CD4-positive, alpha-beta T cell (primary cell): ENCODE measurements around the gene ZDHHC1. TPM values are rescaled to one million over a fixed set of nuclear protein-coding genes. Genes with fewer than 3 reads are reported as not detected.

ENCODE experiments used
- ATAC-seq: fragments of 200-7000 bp; cut with Tn5 transposase; one replicate; pipeline ENCODE4 v1.10.0; 2022; ENCODE audit warnings: mild to moderate bottlenecking; ENCODE audit not compliant: poor library complexity
- CTCF ChIA-PET: fragments of 350-600 bp; sonication (Branson Sonifier 250); formaldehyde crosslinking; loops from one replicate; lab custom pipeline; 2021; ENCODE audit warnings: antibody characterized with exemption, inconsistent platforms; lab: Charles Lee
- POLR2A ChIA-PET: fragments of 350-600 bp; sonication (Branson Sonifier 250); formaldehyde crosslinking; loops from one replicate; lab custom pipeline; 2021; ENCODE audit warnings: antibody characterized with exemption, inconsistent platforms; lab: Charles Lee
- DNase-seq, 14 experiments: peaks; one replicate each; pipeline ENCODE4 v3.0.0-alpha.2; 2013 to 2020; ENCODE audit warnings: mixed read lengths in 2 of 14
- H3K27ac ChIP-seq, 2 donors: one replicate each; pipeline versions ENCODE4 v1.5.1 to v1.7.0; 2013; ENCODE audit warnings: low read length in 2 of 2, low read depth in 1 of 2, mild to moderate bottlenecking in 1 of 2
- H3K27me3 ChIP-seq, 2 experiments: 1 replicate in 1 of 2; 2 replicates in 1 of 2; pipeline versions ENCODE4 v1.6.1 to v1.7.0; 2013; ENCODE audit warnings: low read length in 2 of 2, control low read depth in 1 of 2, mild to moderate bottlenecking in 1 of 2, moderate library complexity in 1 of 2; ENCODE audit not compliant: insufficient read depth in 2 of 2, control insufficient read depth in 1 of 2
- H3K36me3 ChIP-seq: one replicate; pipeline ENCODE4 v1.6.1; 2013; ENCODE audit warnings: low read length, control low read depth; ENCODE audit not compliant: insufficient read depth
- H3K4me1 ChIP-seq: one replicate; pipeline ENCODE4 v1.6.1; 2013; ENCODE audit warnings: low read length, control low read depth; ENCODE audit not compliant: insufficient read depth
- H3K4me3 ChIP-seq: one replicate; pipeline ENCODE4 v1.5.1; 2013; ENCODE audit warnings: mild to moderate bottlenecking, low read length, moderate library complexity
- H3K9me3 ChIP-seq, 2 experiments: 1 replicate in 1 of 2; 2 replicates in 1 of 2; pipeline versions ENCODE4 v1.6.1 to v1.7.0; 2013; ENCODE audit warnings: low read length in 2 of 2, mild to moderate bottlenecking in 2 of 2, control low read depth in 1 of 2, moderate library complexity in 1 of 2; ENCODE audit not compliant: control insufficient read depth in 1 of 2, insufficient read depth in 1 of 2
- H3K27ac Mint-ChIP-seq: one replicate; pipeline ENCODE4 v1.8.0; 2020; ENCODE audit warnings: mixed read lengths
- H3K27me3 Mint-ChIP-seq: one replicate; pipeline ENCODE4 v1.8.0; 2021; ENCODE audit warnings: mixed read lengths
- H3K36me3 Mint-ChIP-seq: one replicate; pipeline ENCODE4 v1.8.0; 2021; ENCODE audit warnings: low read depth, mixed read lengths
- H3K4me1 Mint-ChIP-seq: one replicate; pipeline ENCODE4 v1.8.0; 2021; ENCODE audit warnings: low read depth, mixed read lengths
- H3K4me3 Mint-ChIP-seq: one replicate; pipeline ENCODE4 v1.8.0; 2020; ENCODE audit warnings: mild to moderate bottlenecking, mixed read lengths
- H3K9me3 Mint-ChIP-seq: one replicate; pipeline ENCODE4 v1.8.0; 2020; ENCODE audit warnings: mixed read lengths
- intact Hi-C, 2 experiments: fragments of 100-400 bp; cut with DNase I in 1 of 2; cut with micrococcal nuclease in 1 of 2; formaldehyde crosslinking; loops; one replicate each; pipeline versions ENCODE4 v1.15.1 to v1.9.0; 2023 to 2025; cut with DNase I, micrococcal nuclease
- total RNA-seq, 174 experiments: library from RNA in 2 of 174; stranded (reverse) in 2 of 174; gene quantifications; one replicate each; pipeline ENCODE4 v1.2.3 and lab custom pipeline; 2021 to 2026
- TF ChIP-seq, protein P1 (sequence below): fragments of 200-600 bp; IDR thresholded peaks from one replicate; pipeline ENCODE4 v1.8.0; 2022; ENCODE audit warnings: antibody characterized with exemption, mild to moderate bottlenecking

The ZDHHC1 gene
- total RNA-seq, 2 experiments from 2014 or later = 0.22 TPM; not detected in 1

DNA sequence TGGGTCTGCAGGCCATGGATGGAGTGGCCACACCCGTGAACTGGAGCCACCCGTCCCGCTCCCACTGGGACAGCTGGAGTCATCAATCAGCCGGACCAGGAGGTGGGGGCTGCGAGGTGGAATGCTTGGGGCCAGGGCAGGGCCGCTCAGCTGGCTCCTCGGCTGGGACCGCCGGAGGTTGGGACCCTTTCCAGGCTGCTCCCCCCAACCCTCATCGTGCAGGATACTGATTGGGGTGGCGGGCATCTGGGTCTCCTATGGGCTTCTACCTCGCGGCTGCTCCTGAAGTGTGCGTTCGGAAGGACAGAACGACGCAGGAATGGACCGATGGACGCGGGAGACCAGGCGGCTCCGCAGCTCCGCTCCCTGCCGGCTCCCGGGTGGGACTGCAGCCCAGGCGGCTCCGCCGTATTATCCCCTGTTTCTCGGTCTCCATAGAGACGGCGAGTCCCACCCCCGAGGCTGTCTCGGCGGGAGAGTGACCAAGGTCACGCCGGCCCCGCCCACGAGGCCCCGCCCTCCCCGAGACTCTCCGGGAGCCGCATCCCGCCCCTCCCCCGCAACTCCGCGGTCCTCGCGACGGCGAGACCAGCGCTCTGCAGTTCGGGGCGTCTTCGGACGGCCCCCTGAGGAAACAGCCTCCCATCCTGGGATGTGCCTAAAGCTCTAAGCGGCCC, 23.0 kb downstream of the ZDHHC1 start, which contains the start of gene TPPP3:
TPPP3 (minus strand) TSS at position 388 of the 677 bp plus-strand sequence. CDS start 2,387 bp downstream, outside the sequence.
- POLR2A ChIA-PET = no interaction called here
- ATAC-seq (peak; percentile 63), DNase-seq (peak in 7 of 14 experiments; percentile 18 to 74 (median 43))
- Mint-ChIP-seq H3K27me3 (peaks cover 41% of the 10 kb centered on the region), H3K27ac (no peak within 1 kb of the TSS), H3K36me3 (no peaks in the 10 kb centered on the region), H3K9me3 (no peaks in the 10 kb centered on the region), H3K4me3 (peak within 1 kb of the TSS; percentile 68), H3K4me1 (peaks cover 8% of the 10 kb centered on the region)
- no peaks in the 10 kb centered on the region for H3K36me3 ChIP-seq
- CTCF ChIA-PET = no interaction called here
- peaks cover 37 to 44% of the 10 kb centered on the region in 2 experiments for H3K27me3 ChIP-seq
- peaks cover 0 to 15% of the 10 kb centered on the region in 2 experiments for H3K9me3 ChIP-seq
- H3K4me1 ChIP-seq = peaks cover 28% of the 10 kb centered on the region
- H3K4me3 ChIP-seq = peak within 1 kb of the TSS; percentile 28
- TF ChIP-seq, protein P1, sequence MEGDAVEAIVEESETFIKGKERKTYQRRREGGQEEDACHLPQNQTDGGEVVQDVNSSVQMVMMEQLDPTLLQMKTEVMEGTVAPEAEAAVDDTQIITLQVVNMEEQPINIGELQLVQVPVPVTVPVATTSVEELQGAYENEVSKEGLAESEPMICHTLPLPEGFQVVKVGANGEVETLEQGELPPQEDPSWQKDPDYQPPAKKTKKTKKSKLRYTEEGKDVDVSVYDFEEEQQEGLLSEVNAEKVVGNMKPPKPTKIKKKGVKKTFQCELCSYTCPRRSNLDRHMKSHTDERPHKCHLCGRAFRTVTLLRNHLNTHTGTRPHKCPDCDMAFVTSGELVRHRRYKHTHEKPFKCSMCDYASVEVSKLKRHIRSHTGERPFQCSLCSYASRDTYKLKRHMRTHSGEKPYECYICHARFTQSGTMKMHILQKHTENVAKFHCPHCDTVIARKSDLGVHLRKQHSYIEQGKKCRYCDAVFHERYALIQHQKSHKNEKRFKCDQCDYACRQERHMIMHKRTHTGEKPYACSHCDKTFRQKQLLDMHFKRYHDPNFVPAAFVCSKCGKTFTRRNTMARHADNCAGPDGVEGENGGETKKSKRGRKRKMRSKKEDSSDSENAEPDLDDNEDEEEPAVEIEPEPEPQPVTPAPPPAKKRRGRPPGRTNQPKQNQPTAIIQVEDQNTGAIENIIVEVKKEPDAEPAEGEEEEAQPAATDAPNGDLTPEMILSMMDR = peak; percentile 32
- no peak within 1 kb of the TSS for H3K27ac ChIP-seq
- intact Hi-C loops = loop anchor here in 1 of 2 experiments (10.0 kb wide), 1 partner anchor 128 kb away; no protein-coding TSS in a partner anchor

DNA sequence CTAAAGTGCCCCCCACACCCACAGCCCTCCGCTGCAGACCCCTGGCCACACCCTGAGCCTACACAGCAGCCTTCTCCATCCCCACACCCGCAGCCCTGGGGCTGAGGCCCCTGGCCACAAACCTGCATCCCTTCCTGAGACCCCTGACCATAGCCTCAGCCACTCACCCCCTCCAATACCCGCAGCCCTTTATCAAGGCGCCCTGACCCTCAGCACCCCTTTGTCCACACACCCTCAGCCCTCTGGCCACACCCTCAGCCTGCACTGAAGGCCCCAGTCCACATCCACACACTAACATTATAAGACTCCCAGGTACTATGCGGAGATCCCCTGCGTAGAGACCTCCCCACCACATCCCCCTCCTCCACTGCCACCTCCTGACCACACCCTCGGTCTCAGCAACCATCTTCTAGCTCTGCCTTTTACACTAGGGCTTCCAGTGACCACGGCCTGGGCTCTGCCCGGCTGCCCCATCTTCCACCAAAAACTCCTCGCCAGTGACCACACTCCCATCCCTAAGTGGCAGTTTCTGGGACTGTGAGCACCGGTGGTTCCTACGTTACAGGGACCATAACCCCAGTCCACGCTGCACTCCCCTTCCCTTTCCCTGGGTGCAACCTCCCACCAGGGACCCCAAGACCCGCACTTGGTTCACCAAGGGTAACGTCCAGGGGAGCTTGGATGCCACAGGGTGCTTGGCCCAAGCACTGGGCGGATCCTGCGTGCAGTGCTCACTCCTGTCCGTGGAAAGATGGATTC, 23.8 kb downstream of the ZDHHC1 start:
- no peaks in the 10 kb centered on the region for H3K36me3 Mint-ChIP-seq
- H3K4me1 ChIP-seq = peaks cover 28% of the 10 kb centered on the region
- no peak overlapping the region for H3K4me3 Mint-ChIP-seq
- intact Hi-C loops = loop anchor here in 1 of 2 experiments (10.0 kb wide), 1 partner anchor 128 kb away; no protein-coding TSS in a partner anchor
- ATAC-seq (no peak), DNase-seq (no peak)
- peaks cover 41% of the 10 kb centered on the region for H3K27me3 Mint-ChIP-seq
- TF ChIP-seq, protein P1 = no peak
- H3K9me3 ChIP-seq = peaks cover 0 to 15% of the 10 kb centered on the region in 2 experiments
- ChIA-PET POLR2A (no interaction called here), CTCF (no interaction called here)
- peaks cover 37 to 44% of the 10 kb centered on the region in 2 experiments for H3K27me3 ChIP-seq
- H3K4me1 Mint-ChIP-seq = peaks cover 8% of the 10 kb centered on the region
- no peaks in the 10 kb centered on the region for H3K36me3 ChIP-seq
- no peak overlapping the region for H3K27ac Mint-ChIP-seq
- no peak overlapping the region for H3K4me3 ChIP-seq
- no peaks in the 10 kb centered on the region for H3K9me3 Mint-ChIP-seq
- no peak overlapping the region for H3K27ac ChIP-seq

DNA sequence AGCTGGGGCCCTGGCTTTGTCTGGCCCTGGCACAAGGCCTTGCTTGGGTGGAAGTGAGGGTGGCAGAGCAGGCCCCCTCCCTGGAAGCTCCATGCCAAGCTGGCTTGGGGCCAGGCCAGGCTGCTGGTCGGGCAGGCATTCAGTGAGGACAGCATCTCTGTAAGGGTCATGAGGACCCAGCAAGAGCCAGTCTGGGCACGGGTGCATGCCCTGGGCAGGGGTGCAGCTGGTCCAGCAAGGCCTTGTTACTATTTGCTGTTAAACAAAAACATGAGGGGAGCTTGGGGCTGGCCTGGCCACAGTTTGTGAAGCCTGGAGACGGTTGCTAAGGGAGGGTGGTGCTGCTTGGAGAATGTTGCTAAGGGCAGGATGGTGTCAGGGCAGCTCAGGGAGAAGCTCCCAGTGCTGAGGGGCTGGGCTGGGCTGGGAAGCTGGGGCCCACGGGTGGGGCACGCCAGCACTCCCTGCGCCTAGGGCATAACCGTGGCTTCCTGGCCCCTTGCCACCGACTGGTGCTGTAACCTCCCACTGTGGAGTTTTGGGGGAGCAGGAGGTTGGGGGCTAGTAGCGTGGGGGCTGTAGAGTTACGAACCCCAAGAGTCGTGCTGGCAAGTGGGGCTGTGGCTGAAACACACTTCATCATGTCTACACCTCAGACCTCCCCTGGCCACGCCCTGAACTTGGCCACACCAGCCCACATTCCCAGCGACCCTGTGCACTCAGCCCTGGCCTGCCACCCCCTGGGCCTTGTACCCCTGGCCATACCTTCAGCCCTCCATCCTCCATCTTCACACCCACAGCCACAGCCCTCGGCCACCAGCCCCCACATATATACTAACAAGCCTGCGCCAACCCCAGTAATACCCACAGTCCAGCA, 24.6 kb downstream of the ZDHHC1 start:
- TF ChIP-seq, protein P1 = no peak
- H3K4me1 Mint-ChIP-seq = peaks cover 8% of the 10 kb centered on the region
- no peak for DNase-seq
- no peak for ATAC-seq
- H3K27me3 Mint-ChIP-seq = peaks cover 36% of the 10 kb centered on the region
- H3K36me3 Mint-ChIP-seq = no peaks in the 10 kb centered on the region
- H3K4me1 ChIP-seq = peaks cover 28% of the 10 kb centered on the region
- no peak overlapping the region for H3K27ac ChIP-seq
- peaks cover 0 to 15% of the 10 kb centered on the region in 2 experiments for H3K9me3 ChIP-seq
- no peak overlapping the region for H3K4me3 Mint-ChIP-seq
- H3K4me3 ChIP-seq = no peak overlapping the region
- intact Hi-C loops = loop anchor here in 1 of 2 experiments (10.0 kb wide), 1 partner anchor 127 kb away; no protein-coding TSS in a partner anchor
- CTCF ChIA-PET = no interaction called here
- POLR2A ChIA-PET = no interaction called here
- no peak overlapping the region for H3K27ac Mint-ChIP-seq
- peaks cover 34 to 41% of the 10 kb centered on the region in 2 experiments for H3K27me3 ChIP-seq
- no peaks in the 10 kb centered on the region for H3K36me3 ChIP-seq
- H3K9me3 Mint-ChIP-seq = no peaks in the 10 kb centered on the region
